HL-60 (cell line): ENCODE results near the gene XIRP2.

Experiments used
- DNase-seq, 2 experiments: peaks; one replicate each; pipeline ENCODE4 v3.0.0-alpha.2; 2010 to 2020; ENCODE audit warnings: low read depth in 1 of 2, low spot score in 1 of 2
- H3K27ac ChIP-seq: fragments of 250-450 bp; sonication (Bioruptor Pico); replicated peaks from 2 replicates; pipeline ENCODE4 v1.5.1; 2020; ENCODE audit warnings: mild to moderate bottlenecking, moderate library complexity
- H3K27me3 ChIP-seq: fragments of 250-450 bp; sonication (Bioruptor Pico); 2 replicates; pipeline ENCODE4 v1.5.1; 2021; ENCODE audit warnings: mild to moderate bottlenecking, moderate library complexity; ENCODE audit not compliant: insufficient read depth, poor library complexity, severe bottlenecking
- H3K4me3 ChIP-seq: replicated peaks from 2 replicates; pipeline ENCODE4 v1.5.1; 2011; ENCODE audit warnings: mild to moderate bottlenecking, control low read depth, low read length; ENCODE audit not compliant: insufficient read depth
- CTCF ChIP-seq: IDR thresholded peaks from one replicate; pipeline ENCODE4 v1.5.1; 2011; ENCODE audit warnings: low read length, control low read depth, inconsistent platforms; ENCODE audit not compliant: insufficient read depth
- GABPA ChIP-seq: IDR thresholded peaks from 2 replicates; pipeline ENCODE4 v1.6.1; 2012; ENCODE audit warnings: low read depth
- POLR2AphosphoS5 ChIP-seq: IDR thresholded peaks from 2 replicates; pipeline ENCODE4 v1.6.1; 2012; ENCODE audit warnings: low read depth
- SPI1 ChIP-seq: IDR thresholded peaks from 2 replicates; pipeline ENCODE4 v1.6.1; 2012; ENCODE audit warnings: low read depth, mild to moderate bottlenecking, borderline replicate concordance
- TF ChIP-seq, protein P1 (sequence below): IDR thresholded peaks from 2 replicates; pipeline ENCODE4 v1.6.1; 2012; ENCODE audit warnings: low read depth; ENCODE audit not compliant: insufficient replicate concordance

Gene XIRP2

DNA sequence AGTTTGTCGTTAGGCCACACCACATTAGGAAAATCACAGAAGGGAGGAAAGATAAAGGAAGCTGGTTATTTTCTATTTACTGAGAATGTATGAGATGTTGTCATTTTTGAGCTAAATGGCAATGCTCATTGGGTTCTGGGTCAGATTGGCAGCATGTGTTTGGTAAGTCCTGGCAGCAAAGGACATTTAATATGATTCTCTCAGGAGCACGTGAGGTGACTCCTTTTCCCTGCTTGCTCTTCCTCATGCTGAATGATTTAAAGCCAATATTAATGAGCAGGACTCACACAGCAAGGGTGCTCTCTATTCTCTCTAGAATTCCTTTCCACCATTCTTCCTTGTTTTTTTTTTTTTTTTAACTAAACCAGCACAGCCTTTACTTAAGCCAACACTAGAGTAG is 298.2 kb downstream of the XIRP2 start:
- DNase-seq, result no peak
- no peak for TF ChIP-seq GABPA
- no peak for TF ChIP-seq CTCF
- TF ChIP-seq, protein P1, sequence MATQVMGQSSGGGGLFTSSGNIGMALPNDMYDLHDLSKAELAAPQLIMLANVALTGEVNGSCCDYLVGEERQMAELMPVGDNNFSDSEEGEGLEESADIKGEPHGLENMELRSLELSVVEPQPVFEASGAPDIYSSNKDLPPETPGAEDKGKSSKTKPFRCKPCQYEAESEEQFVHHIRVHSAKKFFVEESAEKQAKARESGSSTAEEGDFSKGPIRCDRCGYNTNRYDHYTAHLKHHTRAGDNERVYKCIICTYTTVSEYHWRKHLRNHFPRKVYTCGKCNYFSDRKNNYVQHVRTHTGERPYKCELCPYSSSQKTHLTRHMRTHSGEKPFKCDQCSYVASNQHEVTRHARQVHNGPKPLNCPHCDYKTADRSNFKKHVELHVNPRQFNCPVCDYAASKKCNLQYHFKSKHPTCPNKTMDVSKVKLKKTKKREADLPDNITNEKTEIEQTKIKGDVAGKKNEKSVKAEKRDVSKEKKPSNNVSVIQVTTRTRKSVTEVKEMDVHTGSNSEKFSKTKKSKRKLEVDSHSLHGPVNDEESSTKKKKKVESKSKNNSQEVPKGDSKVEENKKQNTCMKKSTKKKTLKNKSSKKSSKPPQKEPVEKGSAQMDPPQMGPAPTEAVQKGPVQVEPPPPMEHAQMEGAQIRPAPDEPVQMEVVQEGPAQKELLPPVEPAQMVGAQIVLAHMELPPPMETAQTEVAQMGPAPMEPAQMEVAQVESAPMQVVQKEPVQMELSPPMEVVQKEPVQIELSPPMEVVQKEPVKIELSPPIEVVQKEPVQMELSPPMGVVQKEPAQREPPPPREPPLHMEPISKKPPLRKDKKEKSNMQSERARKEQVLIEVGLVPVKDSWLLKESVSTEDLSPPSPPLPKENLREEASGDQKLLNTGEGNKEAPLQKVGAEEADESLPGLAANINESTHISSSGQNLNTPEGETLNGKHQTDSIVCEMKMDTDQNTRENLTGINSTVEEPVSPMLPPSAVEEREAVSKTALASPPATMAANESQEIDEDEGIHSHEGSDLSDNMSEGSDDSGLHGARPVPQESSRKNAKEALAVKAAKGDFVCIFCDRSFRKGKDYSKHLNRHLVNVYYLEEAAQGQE, result no peak
- no peak for TF ChIP-seq POLR2AphosphoS5
- TF ChIP-seq SPI1, result no peak
- no peaks in the 10 kb centered on the region for H3K27me3 ChIP-seq
- no peak overlapping the region for H3K27ac ChIP-seq
- H3K4me3 ChIP-seq, result no peak overlapping the region

- Histone ChIP-seq H3K27me3 (no peaks in the 10 kb centered on the region), H3K4me3 (no peak overlapping the region), H3K27ac (no peak overlapping the region)
- no peak for DNase-seq
- TF ChIP-seq POLR2AphosphoS5, result no peak
- TF ChIP-seq GABPA, result no peak
- TF ChIP-seq, protein P1, result no peak
- TF ChIP-seq CTCF, result no peak
- no peak for TF ChIP-seq SPI1
These were observed 298.9 kb downstream of the XIRP2 start for GRCh38 chr2:167187049-167187727.

- no peak overlapping the region for H3K27ac ChIP-seq
- no peak for DNase-seq
These were observed 300.0 kb downstream of the XIRP2 start for GRCh38 chr2:167187978-167188967.

More at GRCh38 chr2:167187978-167188967, 300.0 kb downstream of the XIRP2 start:
- H3K27me3 ChIP-seq, result no peaks in the 10 kb centered on the region
- no peak overlapping the region for H3K4me3 ChIP-seq
- TF ChIP-seq POLR2AphosphoS5 (no peak), CTCF (no peak), GABPA (no peak), SPI1 (no peak)
- TF ChIP-seq, protein P1, result no peak
